PC-3 (cell line): ENCODE results near the gene PFKM. TPM values are rescaled to one million over a fixed set of nuclear protein-coding genes. Genes with fewer than 3 reads are reported as not detected.
A peak's percentile ranks its signal among the peaks of the same experiment; 100 is the strongest.

Source experiments
- ATAC-seq: fragments of 200-7000 bp; cut with Tn5 transposase; 2 replicates; pipeline ENCODE4 v1.9.1; 2020; ENCODE audit warnings: mild to moderate bottlenecking, moderate library complexity
- BruUV-seq: library from RNA; stranded (reverse); fragments of 400-500 nt; replicated peaks from 2 replicates; lab custom pipeline; 2021; lab: Mats Ljungman, UMichigan
- CTCF ChIA-PET: fragments of 300-600 bp; sonication (Branson Sonifier 250); formaldehyde crosslinking; loops from one replicate; lab custom pipeline; 2022; ENCODE audit warnings: antibody characterized with exemption; lab: Charles Lee
- POLR2A ChIA-PET: fragments of 300-600 bp; sonication (Branson Sonifier 250); formaldehyde crosslinking; loops from one replicate; lab custom pipeline; 2022; ENCODE audit warnings: antibody characterized with exemption; ENCODE audit not compliant: unreplicated experiment; lab: Charles Lee
- DNase-seq: peaks from one replicate; pipeline ENCODE4 v3.0.0-alpha.2; 2015
- H2AFZ ChIP-seq: fragments of 300-600 bp; sonication (generic); 2 replicates; pipeline ENCODE4 v1.6.0; 2016; ENCODE audit warnings: antibody characterized with exemption, low read length
- H3F3A ChIP-seq: fragments of 300-600 bp; sonication (generic); one replicate; pipeline ENCODE4 v1.6.0; 2017; ENCODE audit warnings: antibody characterized with exemption, low read length, control low read depth, mild to moderate bottlenecking; ENCODE audit not compliant: unreplicated experiment
- H3K27ac ChIP-seq: fragments of 300-600 bp; sonication (generic); 2 replicates; pipeline ENCODE4 v1.5.1; 2016; ENCODE audit warnings: mild to moderate bottlenecking, low read length
- H3K27me3 ChIP-seq: fragments of 300-600 bp; sonication (generic); 2 replicates; pipeline ENCODE4 v1.6.1; 2016; ENCODE audit warnings: low read length, mixed read lengths
- H3K36me3 ChIP-seq: fragments of 300-600 bp; sonication (generic); 2 replicates; pipeline ENCODE4 v1.6.1; 2016; ENCODE audit warnings: low read depth, mixed run types, low read length, mixed read lengths
- H3K4me1 ChIP-seq: fragments of 300-600 bp; sonication (generic); 2 replicates; pipeline ENCODE4 v1.5.1; 2016; ENCODE audit warnings: low read length; ENCODE audit not compliant: insufficient read depth
- H3K4me2 ChIP-seq: fragments of 300-600 bp; sonication (generic); 2 replicates; pipeline ENCODE4 v1.6.0; 2016; ENCODE audit warnings: low read length
- H3K4me3 ChIP-seq: fragments of 300-600 bp; sonication (generic); 2 replicates; pipeline ENCODE4 v1.5.1; 2016; ENCODE audit warnings: mild to moderate bottlenecking, low read length, mixed read lengths
- H3K79me2 ChIP-seq: fragments of 300-600 bp; sonication (generic); 2 replicates; pipeline ENCODE4 v1.6.1; 2017; ENCODE audit warnings: low read length, mixed read lengths
- H3K9ac ChIP-seq: fragments of 300-600 bp; sonication (generic); 2 replicates; pipeline ENCODE4 v1.6.0; 2016; ENCODE audit warnings: mild to moderate bottlenecking, low read length
- H3K9me2 ChIP-seq: fragments of 300-600 bp; sonication (generic); replicated peaks from 2 replicates; pipeline ENCODE4 v1.6.1; 2016; ENCODE audit warnings: mixed run types, low read length, mixed read lengths
- H3K9me3 ChIP-seq: fragments of 300-600 bp; sonication (generic); 2 replicates; pipeline ENCODE4 v1.6.1; 2016; ENCODE audit warnings: low read length, mixed read lengths
- H4K20me1 ChIP-seq: fragments of 300-600 bp; sonication (generic); 2 replicates; pipeline ENCODE4 v1.6.1; 2016; ENCODE audit warnings: low read length, mixed read lengths
- EZH2 ChIP-seq: fragments of 300-600 bp; sonication (generic); IDR thresholded peaks from one replicate; pipeline ENCODE4 v1.6.1; 2017; ENCODE audit warnings: antibody characterized with exemption, mild to moderate bottlenecking, low read length; ENCODE audit not compliant: unreplicated experiment
- EZH2phosphoT487 ChIP-seq: fragments of 300-600 bp; sonication (generic); IDR thresholded peaks from 2 replicates; pipeline ENCODE4 v1.6.1; 2018; ENCODE audit warnings: mild to moderate bottlenecking, antibody characterized with exemption, low read length, borderline replicate concordance
- intact Hi-C: fragments of 100-400 bp; cut with micrococcal nuclease; formaldehyde crosslinking; loops from 2 replicates; pipeline ENCODE4 v1.9.0; 2023
- total RNA-seq: library from RNA; depleted of rRNA; stranded (reverse); fragments of >200 nt; gene quantifications from 2 replicates; pipeline ENCODE4 v1.2.3, GENCODE V29; 2014
- TF ChIP-seq, protein P1 (sequence below): fragments of 300-600 bp; sonication (generic); conservative IDR thresholded peaks from 2 replicates; pipeline ENCODE4 v1.5.1; 2017; ENCODE audit warnings: antibody characterized with exemption, low read depth, mild to moderate bottlenecking, low read length

Gene PFKM
- total RNA-seq, 1 experiment from 2014 or later: 62.2 TPM

DNA sequence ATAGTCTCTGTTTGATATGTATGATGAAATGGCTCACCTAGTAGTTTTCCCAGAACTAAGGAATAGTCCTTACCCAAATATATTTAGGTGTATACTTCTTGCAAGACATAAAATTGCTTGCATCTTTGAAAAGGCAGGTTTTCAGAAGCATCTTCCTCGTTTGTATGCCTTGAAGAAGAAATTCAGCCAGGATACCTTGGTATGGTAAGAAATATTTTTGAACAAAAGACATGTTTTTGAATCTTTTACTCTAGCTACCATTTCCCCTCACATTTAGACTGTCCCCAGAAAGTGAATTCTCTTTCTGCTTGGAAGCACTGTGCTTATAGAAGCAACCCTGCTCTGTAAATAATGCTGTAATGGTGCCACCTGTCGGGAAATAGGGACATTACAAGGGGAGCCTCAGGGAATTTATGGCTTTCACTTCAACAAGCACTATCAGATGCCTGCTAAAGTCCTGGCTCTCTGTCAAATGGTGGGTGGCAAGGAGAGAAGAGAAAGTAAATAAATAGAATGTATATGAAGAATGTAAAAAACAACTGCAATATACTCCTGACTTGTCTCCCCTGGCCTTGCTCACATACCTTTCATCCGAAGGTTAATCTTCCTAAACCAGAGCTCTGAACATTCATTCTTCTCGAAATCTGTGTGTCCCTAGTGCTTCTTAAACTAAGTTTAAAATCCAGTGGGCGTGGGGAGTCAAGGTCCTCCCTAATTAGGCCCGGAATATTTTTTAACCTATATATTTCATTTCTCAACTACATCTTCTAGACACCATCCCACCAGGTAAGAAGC lies 70.4 kb downstream of the PFKM start:
- H3K9ac ChIP-seq: no peak overlapping the region
- no peaks in the 10 kb centered on the region for H3K79me2 ChIP-seq
- no TSS peak for BruUV-seq
- no peaks in the 10 kb centered on the region for H3K9me2 ChIP-seq
- H2AFZ ChIP-seq: no peak overlapping the region
- H3K9me3 ChIP-seq: no peaks in the 10 kb centered on the region
- H3K27ac ChIP-seq: no peak overlapping the region
- intact Hi-C loops: loop anchor here (1.0 to 10.0 kb wide), 3 partner anchors 105 to 285 kb away; partner anchors contain the start of gene VDR
- no peak for TF ChIP-seq EZH2phosphoT487
- TF ChIP-seq, protein P1, sequence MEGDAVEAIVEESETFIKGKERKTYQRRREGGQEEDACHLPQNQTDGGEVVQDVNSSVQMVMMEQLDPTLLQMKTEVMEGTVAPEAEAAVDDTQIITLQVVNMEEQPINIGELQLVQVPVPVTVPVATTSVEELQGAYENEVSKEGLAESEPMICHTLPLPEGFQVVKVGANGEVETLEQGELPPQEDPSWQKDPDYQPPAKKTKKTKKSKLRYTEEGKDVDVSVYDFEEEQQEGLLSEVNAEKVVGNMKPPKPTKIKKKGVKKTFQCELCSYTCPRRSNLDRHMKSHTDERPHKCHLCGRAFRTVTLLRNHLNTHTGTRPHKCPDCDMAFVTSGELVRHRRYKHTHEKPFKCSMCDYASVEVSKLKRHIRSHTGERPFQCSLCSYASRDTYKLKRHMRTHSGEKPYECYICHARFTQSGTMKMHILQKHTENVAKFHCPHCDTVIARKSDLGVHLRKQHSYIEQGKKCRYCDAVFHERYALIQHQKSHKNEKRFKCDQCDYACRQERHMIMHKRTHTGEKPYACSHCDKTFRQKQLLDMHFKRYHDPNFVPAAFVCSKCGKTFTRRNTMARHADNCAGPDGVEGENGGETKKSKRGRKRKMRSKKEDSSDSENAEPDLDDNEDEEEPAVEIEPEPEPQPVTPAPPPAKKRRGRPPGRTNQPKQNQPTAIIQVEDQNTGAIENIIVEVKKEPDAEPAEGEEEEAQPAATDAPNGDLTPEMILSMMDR: peak; percentile 87
- POLR2A ChIA-PET: no interaction called here
- DNase-seq (peak; percentile 85), ATAC-seq (peak; percentile 82)
- peaks cover 19% of the 10 kb centered on the region for H3K4me1 ChIP-seq
- no peaks in the 10 kb centered on the region for H4K20me1 ChIP-seq
- H3K4me2 ChIP-seq: no peak overlapping the region
- CTCF ChIA-PET: interaction anchor here (0.6 to 1.0 kb wide), 3 partner anchors 18 to 368 kb away, joined by 3 to 5 read pairs (median 3); no protein-coding TSS in a partner anchor
- no peaks in the 10 kb centered on the region for H3K36me3 ChIP-seq
- no peaks in the 10 kb centered on the region for H3K27me3 ChIP-seq
- no peak overlapping the region for H3K4me3 ChIP-seq
- H3F3A ChIP-seq: no peaks in the 10 kb centered on the region

DNA sequence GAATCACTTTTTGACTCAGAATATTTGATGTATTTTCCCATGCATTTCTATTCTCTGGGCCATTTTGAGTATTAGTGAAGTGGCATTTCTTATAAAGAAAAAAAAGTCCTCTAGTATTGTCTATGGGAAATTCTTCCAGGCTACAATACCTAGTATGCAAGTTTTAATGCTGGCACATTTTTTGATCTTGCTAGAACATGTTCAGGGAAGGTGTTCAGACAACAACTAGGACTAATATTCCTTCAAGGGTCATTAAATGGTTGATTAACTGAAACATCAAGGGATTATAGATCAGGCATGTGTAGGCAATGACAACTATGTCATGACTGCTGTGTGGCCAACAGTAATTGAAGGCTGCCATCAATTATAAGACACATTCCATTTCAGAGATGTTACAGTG lies 71.9 kb downstream of the PFKM start:
- no peaks in the 10 kb centered on the region for H3K36me3 ChIP-seq
- no peaks in the 10 kb centered on the region for H3K9me3 ChIP-seq
- no peak overlapping the region for H3K9ac ChIP-seq
- TF ChIP-seq EZH2phosphoT487: no peak
- no peak for TF ChIP-seq EZH2
- TF ChIP-seq, protein P1: no peak
- ATAC-seq (no peak), DNase-seq (no peak)
- H4K20me1 ChIP-seq: no peaks in the 10 kb centered on the region
- H3K27me3 ChIP-seq: no peaks in the 10 kb centered on the region
- ChIA-PET POLR2A (no interaction called here), CTCF (no interaction called here)
- intact Hi-C loops: loop anchor here (10.0 kb wide), 1 partner anchor 264 kb away; no protein-coding TSS in a partner anchor
- H2AFZ ChIP-seq: no peak overlapping the region
- peaks cover 29% of the 10 kb centered on the region for H3K4me1 ChIP-seq
- H3K79me2 ChIP-seq: no peaks in the 10 kb centered on the region
- H3K27ac ChIP-seq: no peak overlapping the region
- no TSS peak for BruUV-seq
- no peak overlapping the region for H3K4me3 ChIP-seq
- no peaks in the 10 kb centered on the region for H3K9me2 ChIP-seq
- H3F3A ChIP-seq: no peaks in the 10 kb centered on the region
- no peak overlapping the region for H3K4me2 ChIP-seq

DNA sequence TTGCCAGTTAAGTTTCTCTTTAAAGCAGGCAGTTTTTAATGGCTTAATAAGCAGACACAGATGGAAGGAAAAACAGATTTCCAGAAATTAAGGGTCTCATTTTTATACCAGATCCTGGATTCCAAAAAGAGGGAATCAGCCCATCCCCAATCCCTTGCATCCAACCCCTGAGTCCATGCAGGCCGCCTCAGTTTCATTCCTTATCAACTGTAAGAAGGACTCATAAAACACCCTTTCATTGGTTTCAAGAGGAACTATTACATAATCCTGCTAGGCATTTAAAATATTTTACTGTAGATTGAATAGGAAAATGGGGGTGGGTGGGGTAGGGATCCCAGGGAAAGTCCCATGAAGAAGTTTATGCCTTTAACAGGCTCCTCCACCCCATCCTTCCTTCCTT lies 73.7 kb downstream of the PFKM start:
- Histone ChIP-seq H3K9me2 (no peaks in the 10 kb centered on the region), H3F3A (no peaks in the 10 kb centered on the region), H3K27ac (no peak overlapping the region), H2AFZ (no peak overlapping the region), H3K36me3 (no peaks in the 10 kb centered on the region), H3K9ac (no peak overlapping the region), H3K4me2 (no peak overlapping the region), H4K20me1 (no peaks in the 10 kb centered on the region), H3K4me3 (no peak overlapping the region), H3K79me2 (no peaks in the 10 kb centered on the region), H3K4me1 (peaks cover 26% of the 10 kb centered on the region), H3K9me3 (no peaks in the 10 kb centered on the region), H3K27me3 (no peaks in the 10 kb centered on the region)
- TF ChIP-seq EZH2phosphoT487 (no peak), EZH2 (no peak)
- TF ChIP-seq, protein P1: no peak
- ChIA-PET POLR2A (no interaction called here), CTCF (no interaction called here)
- DNase-seq (no peak), ATAC-seq (no peak)
- BruUV-seq: no TSS peak
- intact Hi-C loops: loop anchor here (10.0 kb wide), 1 partner anchor 262 kb away; no protein-coding TSS in a partner anchor
